Measurements from ENCODE around the gene ERBB2.
"Not testable (repeated sequence)": the region's sequence is repeated elsewhere in the genome, so short reads cannot be mapped to it uniquely, and the experiment has no call there.

The ERBB2 gene

DNA sequence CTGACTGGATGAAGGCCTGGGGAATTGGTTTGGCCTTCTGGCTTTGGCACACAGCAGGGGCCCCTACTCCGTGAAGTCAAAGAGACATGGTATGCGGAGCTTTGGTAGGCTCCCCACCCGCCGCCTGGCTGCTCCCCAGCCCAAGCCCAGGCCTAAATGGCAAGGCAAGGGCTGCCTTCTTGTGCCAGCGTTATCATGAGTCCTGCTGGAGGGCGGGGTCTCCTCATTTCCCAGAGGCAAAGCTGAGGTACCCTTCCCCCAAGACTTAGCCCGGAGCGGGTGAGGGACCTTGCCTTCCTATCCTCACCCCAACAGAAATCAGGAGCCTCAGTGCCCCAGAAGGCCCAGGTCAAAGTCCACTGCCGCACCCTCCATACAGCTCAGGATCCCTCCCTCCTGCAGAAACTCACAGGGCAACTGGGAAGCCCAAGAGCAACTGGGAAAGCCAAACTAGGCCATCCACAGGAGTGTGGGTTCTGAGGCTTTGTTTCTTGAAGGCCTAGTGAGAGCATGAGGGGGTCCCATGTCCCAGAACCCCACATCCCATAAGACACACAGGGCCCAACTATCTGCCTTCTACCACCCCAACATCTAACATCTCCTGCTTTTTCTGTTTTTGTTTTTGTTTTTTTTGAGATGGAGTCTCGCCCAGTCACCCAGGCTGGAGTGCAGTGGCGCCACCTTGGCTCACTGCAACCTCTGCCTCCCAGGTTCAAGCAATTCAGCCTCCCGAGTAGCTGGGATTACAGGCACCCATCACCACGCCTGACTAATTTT, 21.3 kb upstream of the ERBB2 start:
- DNase-seq (ENCODE audit: low spot score) = no peak

GRCh38 chr17:39679521-39680192, 20.2 kb upstream of the ERBB2 start:
- DNase-seq (ENCODE audit: low spot score) = no peak

- DNase-seq (ENCODE audit: low spot score) = no peak
Observed at GRCh38 chr17:39683295-39683939, 16.4 kb upstream of the ERBB2 start.

GRCh38 chr17:39684369-39685192, 15.3 kb upstream of the ERBB2 start:
- no peak for DNase-seq (ENCODE audit: low spot score)

- DNase-seq (ENCODE audit: low spot score) = no peak
Observed at GRCh38 chr17:39687101-39687545, 12.7 kb upstream of the ERBB2 start.

DNA sequence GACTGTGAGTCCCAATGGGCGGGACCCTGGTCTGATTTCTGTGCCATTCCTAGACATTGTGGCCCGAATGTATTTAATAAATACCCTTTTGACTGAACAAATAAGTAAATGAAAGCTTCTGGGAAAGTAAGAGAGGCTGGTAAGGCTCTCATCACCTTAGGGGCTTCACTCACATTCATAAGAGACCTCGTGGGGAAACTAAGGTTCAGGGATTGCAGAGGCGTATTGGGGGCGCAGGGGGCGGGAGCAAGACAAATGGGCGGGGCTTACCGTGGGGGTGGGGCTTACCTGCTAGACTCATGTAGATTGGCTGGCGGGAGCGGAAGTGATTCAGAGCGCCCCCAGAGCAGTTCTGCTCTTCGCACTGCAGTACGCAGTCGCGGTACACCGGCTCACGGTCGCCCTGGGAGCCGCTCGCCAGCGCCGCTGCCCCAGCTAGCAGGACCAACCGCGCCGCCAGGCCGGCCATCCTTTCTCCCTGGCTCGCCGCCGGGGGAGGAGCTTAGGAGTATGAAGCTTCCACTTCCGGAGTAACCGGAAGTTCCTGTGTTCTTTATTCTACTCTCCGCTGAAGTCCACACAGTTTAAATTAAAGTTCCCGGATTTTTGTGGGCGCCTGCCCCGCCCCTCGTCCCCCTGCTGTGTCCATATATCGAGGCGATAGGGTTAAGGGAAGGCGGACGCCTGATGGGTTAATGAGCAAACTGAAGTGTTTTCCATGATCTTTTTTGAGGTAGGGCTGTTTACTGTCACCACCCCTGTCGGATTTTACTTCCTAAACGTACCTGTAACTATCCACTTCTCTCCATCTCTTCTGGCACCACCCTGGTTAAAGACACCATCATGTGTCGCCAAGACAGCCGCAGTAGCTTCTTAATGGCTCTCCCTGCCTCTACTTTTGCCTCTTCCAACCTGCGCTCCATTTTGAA, 12.1 kb upstream of the ERBB2 start, which contains the start of gene PGAP3:
TSS of gene PGAP3 (minus strand) at position 512 of the 929 bp plus-strand sequence. CDS start at position 469, 43 bp downstream.
- DNase-seq (ENCODE audit: low spot score) = peak; percentile 98

GRCh38 chr17:39688475-39688835, 11.4 kb upstream of the ERBB2 start:
- DNase-seq (ENCODE audit: low spot score) = peak; percentile 56

DNA sequence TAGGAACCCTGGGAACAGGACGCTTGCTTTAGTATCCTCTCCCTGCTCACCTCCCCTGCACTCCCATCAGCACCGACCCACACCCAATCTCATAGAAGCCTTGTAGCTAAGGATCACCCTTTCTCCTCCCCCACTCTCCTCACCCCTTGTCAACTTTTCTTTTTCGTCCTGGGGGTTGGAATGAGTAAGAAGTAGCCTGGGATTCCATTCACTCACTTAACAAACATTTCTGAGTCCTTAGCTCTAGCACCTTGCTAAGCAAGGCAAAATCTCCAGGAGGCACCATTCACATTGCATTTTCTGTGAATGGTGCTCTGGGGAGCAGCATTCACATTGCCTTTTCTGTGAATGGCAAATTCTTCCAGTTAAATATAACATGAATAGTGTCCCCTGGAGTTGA, 10.9 kb upstream of the ERBB2 start:
- DNase-seq (ENCODE audit: low spot score) = peak; percentile 47

DNA sequence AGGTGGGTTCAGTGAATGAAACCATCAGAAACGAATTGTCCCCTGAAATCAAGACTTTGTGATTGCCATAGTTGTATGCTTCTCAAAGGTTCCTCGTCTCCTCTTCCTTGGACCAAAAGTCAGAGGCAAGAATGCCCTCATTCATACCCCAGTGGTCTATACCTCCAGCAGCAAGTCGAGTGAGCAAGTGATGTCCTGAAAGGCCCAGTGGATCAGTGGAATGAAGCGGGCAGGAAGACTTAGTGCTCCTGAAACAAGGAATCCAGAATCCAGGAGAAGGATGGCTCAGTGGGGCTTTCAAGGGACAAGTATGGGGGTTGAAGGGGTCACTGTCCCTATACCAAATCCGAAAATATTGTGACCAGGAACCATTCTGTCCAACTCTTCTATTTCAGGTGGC, 5.3 kb upstream of the ERBB2 start:
- DNase-seq (ENCODE audit: low spot score) = no peak

DNA sequence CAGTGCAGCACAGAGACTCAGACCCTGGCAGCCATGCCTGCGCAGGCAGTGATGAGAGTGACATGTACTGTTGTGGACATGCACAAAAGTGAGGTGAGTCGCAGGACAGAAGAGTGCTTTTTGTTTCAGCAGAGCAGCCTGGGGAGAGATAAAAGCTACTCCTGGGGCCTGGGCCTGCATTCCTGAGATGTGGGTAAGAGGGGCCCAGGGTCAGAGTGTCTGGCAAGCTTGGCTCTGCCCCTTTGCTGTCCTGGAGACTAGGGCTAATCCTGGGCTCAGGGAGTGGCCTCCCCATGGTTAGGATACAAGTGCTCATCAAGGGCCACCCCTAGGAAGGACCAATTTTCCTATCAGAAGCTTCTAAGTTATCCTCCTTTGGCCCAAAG, 4.8 kb upstream of the ERBB2 start:
- no peak for DNase-seq (ENCODE audit: low spot score)

- no peak for DNase-seq (ENCODE audit: low spot score)
Observed at GRCh38 chr17:39696731-39697130, 3.1 kb upstream of the ERBB2 start.

- no peak for DNase-seq (ENCODE audit: low spot score)
Observed at GRCh38 chr17:39697961-39698360, 1.9 kb upstream of the ERBB2 start.

GRCh38 chr17:39699157-39699817, 577 bp upstream of the ERBB2 start:
- not testable (repeated sequence) for DNase-seq (ENCODE audit: low spot score)

DNA sequence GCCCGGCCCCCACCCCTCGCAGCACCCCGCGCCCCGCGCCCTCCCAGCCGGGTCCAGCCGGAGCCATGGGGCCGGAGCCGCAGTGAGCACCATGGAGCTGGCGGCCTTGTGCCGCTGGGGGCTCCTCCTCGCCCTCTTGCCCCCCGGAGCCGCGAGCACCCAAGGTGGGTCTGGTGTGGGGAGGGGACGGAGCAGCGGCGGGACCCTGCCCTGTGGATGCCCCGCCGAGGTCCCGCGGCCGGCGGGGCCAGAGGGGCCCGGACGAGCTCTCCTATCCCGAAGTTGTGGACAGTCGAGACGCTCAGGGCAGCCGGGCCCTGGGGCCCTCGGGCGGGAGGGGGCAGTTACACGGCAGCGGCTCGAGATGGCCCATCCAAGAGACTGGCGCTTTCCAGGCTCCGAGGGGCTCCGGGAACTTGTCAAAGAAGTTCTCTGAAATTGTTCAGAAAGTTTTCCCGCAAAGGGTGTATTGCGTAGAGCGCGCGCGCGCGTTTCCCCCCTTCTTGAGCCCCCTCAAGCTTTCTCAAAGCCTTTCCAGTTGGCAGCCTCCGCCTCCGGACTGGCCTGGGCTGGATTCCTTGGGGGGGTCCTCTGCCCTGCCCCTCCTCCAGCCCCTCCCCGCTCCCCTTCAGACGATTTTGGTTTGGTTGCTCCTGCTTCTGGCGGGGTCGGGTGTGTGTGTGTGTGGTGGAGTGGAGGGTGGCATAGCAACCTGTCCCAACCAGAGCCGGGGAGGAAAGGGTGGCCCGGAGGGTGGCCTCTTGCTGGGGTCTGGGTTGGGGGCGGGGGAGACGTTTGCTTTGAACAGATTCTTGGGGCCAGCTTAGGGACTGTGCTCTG, 504 bp downstream of the ERBB2 start:
- DNase-seq (ENCODE audit: low spot score) = peak; percentile 29

DNA sequence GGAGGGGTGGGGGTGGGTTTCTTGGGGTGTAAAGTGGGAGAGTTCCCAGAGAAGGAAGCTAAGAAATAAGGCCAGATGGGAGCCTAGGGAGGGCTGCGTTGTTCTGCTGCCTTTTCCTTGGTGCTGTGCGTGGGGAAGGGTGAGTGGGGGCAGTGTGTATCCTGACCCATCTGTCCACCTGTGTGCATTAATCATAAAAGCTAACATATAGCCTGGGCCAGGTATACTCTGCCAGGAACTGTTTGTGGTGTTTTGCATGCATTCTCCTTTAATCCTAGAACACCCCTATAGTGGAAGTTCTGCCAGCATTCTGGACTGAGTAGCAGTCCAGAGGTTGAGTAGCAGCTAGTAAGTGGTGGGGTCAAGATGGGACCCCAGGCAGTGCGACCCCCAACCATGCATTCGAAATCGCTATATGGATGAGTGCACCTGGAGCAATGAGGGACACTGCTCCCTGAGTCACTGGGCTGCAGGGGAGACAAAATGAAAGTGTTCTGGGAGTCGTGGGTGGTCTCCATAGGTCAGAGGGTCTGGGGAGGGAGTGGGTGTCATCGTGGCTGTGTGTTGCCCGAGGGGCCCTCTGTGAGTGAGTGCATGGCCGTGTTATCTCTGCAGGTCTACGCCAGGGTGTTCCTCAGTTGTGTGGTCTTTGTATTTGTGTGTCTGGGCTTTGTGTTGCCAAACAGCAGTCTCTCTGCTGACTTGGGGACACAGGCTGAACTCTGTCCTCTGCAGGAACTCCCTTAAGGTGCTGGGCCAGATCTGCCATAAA, 1.3 kb downstream of the ERBB2 start:
- DNase-seq (ENCODE audit: low spot score) = no peak

- DNase-seq (ENCODE audit: low spot score) = peak; percentile 11
Observed at GRCh38 chr17:39701784-39702422, 2.0 kb downstream of the ERBB2 start.

- DNase-seq (ENCODE audit: low spot score) = no peak
Observed at GRCh38 chr17:39702901-39703893, 3.3 kb downstream of the ERBB2 start.
